ENCODE measurements around the gene CSTPP1. TPM values are rescaled to one million over a fixed set of nuclear protein-coding genes. Genes with fewer than 3 reads are reported as not detected.

Gene CSTPP1
- total and polyA plus RNA-seq, 2 of the 8 experiments (the other 6 are each of a cell fraction or from before 2014, with no cell fraction given): 24.2 to 28.7 TPM

GRCh38 chr11:46949297-46949696 lies 12.7 kb downstream of the CSTPP1 start (continued):
- TF ChIP-seq TCF12 (IDR thresholded peaks at IDR 0.05; ENCODE audit: low read depth, low read length) (no peak), MAFK (IDR thresholded peaks at IDR 0.05; ENCODE audit: low read depth, low read length) (no peak), SIN3A (conservative IDR thresholded peaks at IDR 0.05 in 1 of 2, IDR thresholded peaks at IDR 0.05 in 1 of 2; ENCODE audit: low read depth in 1 of 2, low read length in 2 of 2) (no peak), SP1 (IDR thresholded peaks at IDR 0.05; ENCODE audit: low read depth, low read length) (no peak), KDM4A (IDR thresholded peaks at IDR 0.05; ENCODE audit: low read depth, low read length, severe bottlenecking) (no peak)
